ENCODE data around the gene LRRC10B.
"Not testable (repeated sequence)": the region's sequence is repeated elsewhere in the genome, so short reads cannot be mapped to it uniquely, and the experiment has no call there.

Gene LRRC10B

GRCh38 chr11:61507962-61508861 lies at the start of gene LRRC10B:
LRRC10B (plus strand) TSS chr11:61508749; CDS start chr11:61508999, 250 bp downstream.
- Mint-ChIP-seq H3K27ac (no peak within 1 kb of the TSS), H3K4me1 (ENCODE audit: low read depth) (peaks cover 10% of the 10 kb centered on the region), H3K36me3 (ENCODE audit: low read depth) (no peaks in the 10 kb centered on the region), H3K9me3 (no peaks in the 10 kb centered on the region), H3K27me3 (peaks cover 69% of the 10 kb centered on the region), H3K4me3 (peak within 1 kb of the TSS; percentile 47)
- peak; percentile 55 for DNase-seq

- Mint-ChIP-seq H3K4me3 (no peak overlapping the region), H3K36me3 (ENCODE audit: low read depth) (peaks cover 35% of the 10 kb centered on the region), H3K27ac (no peak overlapping the region), H3K4me1 (ENCODE audit: low read depth) (no peaks in the 10 kb centered on the region), H3K9me3 (no peaks in the 10 kb centered on the region), H3K27me3 (no peaks in the 10 kb centered on the region)
- no peak for DNase-seq
These were observed 48.1 kb upstream of the LRRC10B start for GRCh38 chr11:61460474-61460881.

GRCh38 chr11:61460986-61461385 lies 47.6 kb upstream of the LRRC10B start:
- no peak overlapping the region for H3K4me3 Mint-ChIP-seq
- H3K36me3 Mint-ChIP-seq (ENCODE audit: low read depth) = peaks cover 33% of the 10 kb centered on the region

GRCh38 chr11:61467602-61468001 lies 40.9 kb upstream of the LRRC10B start:
- not testable (repeated sequence) for DNase-seq; H3K9me3 Mint-ChIP-seq; H3K4me1 Mint-ChIP-seq (ENCODE audit: low read depth); H3K4me3 Mint-ChIP-seq; H3K27me3 Mint-ChIP-seq
- peaks cover 52% of the 10 kb centered on the region for H3K36me3 Mint-ChIP-seq (ENCODE audit: low read depth)
- peak overlapping the region; percentile 24 for H3K27ac Mint-ChIP-seq

More at GRCh38 chr11:61460986-61461385, 47.6 kb upstream of the LRRC10B start:
- no peaks in the 10 kb centered on the region for H3K4me1 Mint-ChIP-seq (ENCODE audit: low read depth)
- H3K27ac Mint-ChIP-seq = no peak overlapping the region
- DNase-seq = no peak
- H3K27me3 Mint-ChIP-seq = no peaks in the 10 kb centered on the region
- H3K9me3 Mint-ChIP-seq = no peaks in the 10 kb centered on the region

GRCh38 chr11:61468002-61468401 lies 40.5 kb upstream of the LRRC10B start:
- Mint-ChIP-seq H3K36me3 (ENCODE audit: low read depth) (peaks cover 56% of the 10 kb centered on the region), H3K9me3 (no peaks in the 10 kb centered on the region), H3K4me1 (ENCODE audit: low read depth) (peaks cover 6% of the 10 kb centered on the region), H3K4me3 (no peak overlapping the region), H3K27ac (no peak overlapping the region), H3K27me3 (no peaks in the 10 kb centered on the region)
- DNase-seq = no peak

GRCh38 chr11:61472282-61472681 lies 36.3 kb upstream of the LRRC10B start:
- H3K4me3 Mint-ChIP-seq = no peak overlapping the region
- peaks cover 37% of the 10 kb centered on the region for H3K36me3 Mint-ChIP-seq (ENCODE audit: low read depth)
- no peaks in the 10 kb centered on the region for H3K27me3 Mint-ChIP-seq
- H3K4me1 Mint-ChIP-seq (ENCODE audit: low read depth) = peaks cover 12% of the 10 kb centered on the region
- H3K9me3 Mint-ChIP-seq = no peaks in the 10 kb centered on the region
- DNase-seq = no peak
- peak overlapping the region; percentile 33 for H3K27ac Mint-ChIP-seq

GRCh38 chr11:61472868-61473267 lies 35.7 kb upstream of the LRRC10B start:
- Mint-ChIP-seq H3K9me3 (no peaks in the 10 kb centered on the region), H3K36me3 (ENCODE audit: low read depth) (peaks cover 31% of the 10 kb centered on the region), H3K27me3 (no peaks in the 10 kb centered on the region), H3K4me1 (ENCODE audit: low read depth) (peaks cover 7% of the 10 kb centered on the region), H3K27ac (peak overlapping the region; percentile 38), H3K4me3 (no peak overlapping the region)
- DNase-seq = no peak

- H3K27ac Mint-ChIP-seq = peak overlapping the region; percentile 14
- H3K4me1 Mint-ChIP-seq (ENCODE audit: low read depth) = peaks cover 8% of the 10 kb centered on the region
- no peak overlapping the region for H3K4me3 Mint-ChIP-seq
- peaks cover 25% of the 10 kb centered on the region for H3K36me3 Mint-ChIP-seq (ENCODE audit: low read depth)
- no peak for DNase-seq
- no peaks in the 10 kb centered on the region for H3K9me3 Mint-ChIP-seq
- H3K27me3 Mint-ChIP-seq = no peaks in the 10 kb centered on the region
These were observed 35.1 kb upstream of the LRRC10B start for GRCh38 chr11:61473370-61474012.

- Mint-ChIP-seq H3K36me3 (ENCODE audit: low read depth) (peaks cover 21% of the 10 kb centered on the region), H3K27me3 (no peaks in the 10 kb centered on the region), H3K4me3 (no peak overlapping the region), H3K27ac (peak overlapping the region; percentile 19), H3K4me1 (ENCODE audit: low read depth) (peaks cover 8% of the 10 kb centered on the region), H3K9me3 (no peaks in the 10 kb centered on the region)
- no peak for DNase-seq
These were observed 34.4 kb upstream of the LRRC10B start for GRCh38 chr11:61474013-61474643.

- Mint-ChIP-seq H3K27me3 (no peaks in the 10 kb centered on the region), H3K9me3 (no peaks in the 10 kb centered on the region), H3K36me3 (ENCODE audit: low read depth) (peaks cover 15% of the 10 kb centered on the region), H3K27ac (no peak overlapping the region), H3K4me3 (no peak overlapping the region), H3K4me1 (ENCODE audit: low read depth) (peaks cover 8% of the 10 kb centered on the region)
- no peak for DNase-seq
These were observed 33.1 kb upstream of the LRRC10B start for GRCh38 chr11:61475433-61475832.

GRCh38 chr11:61476371-61476770 lies 32.2 kb upstream of the LRRC10B start:
- Mint-ChIP-seq H3K27me3 (peaks cover 1% of the 10 kb centered on the region), H3K36me3 (ENCODE audit: low read depth) (peaks cover 8% of the 10 kb centered on the region), H3K9me3 (no peaks in the 10 kb centered on the region), H3K27ac (no peak overlapping the region), H3K4me3 (no peak overlapping the region), H3K4me1 (ENCODE audit: low read depth) (peaks cover 8% of the 10 kb centered on the region)
- no peak for DNase-seq

- Mint-ChIP-seq H3K4me1 (ENCODE audit: low read depth) (peaks cover 8% of the 10 kb centered on the region), H3K27me3 (peaks cover 6% of the 10 kb centered on the region), H3K4me3 (no peak overlapping the region), H3K36me3 (ENCODE audit: low read depth) (peaks cover 7% of the 10 kb centered on the region), H3K9me3 (no peaks in the 10 kb centered on the region), H3K27ac (no peak overlapping the region)
- no peak for DNase-seq
These were observed 31.4 kb upstream of the LRRC10B start for GRCh38 chr11:61477126-61477525.

GRCh38 chr11:61477727-61478148 lies 30.8 kb upstream of the LRRC10B start:
- H3K9me3 Mint-ChIP-seq = no peaks in the 10 kb centered on the region
- H3K4me1 Mint-ChIP-seq (ENCODE audit: low read depth) = peaks cover 8% of the 10 kb centered on the region
- no peak overlapping the region for H3K27ac Mint-ChIP-seq
- peaks cover 8% of the 10 kb centered on the region for H3K27me3 Mint-ChIP-seq
- peaks cover 3% of the 10 kb centered on the region for H3K36me3 Mint-ChIP-seq (ENCODE audit: low read depth)
- DNase-seq = peak; percentile 77
- H3K4me3 Mint-ChIP-seq = no peak overlapping the region

- not testable (repeated sequence) for H3K27ac Mint-ChIP-seq, H3K9me3 Mint-ChIP-seq
- H3K27me3 Mint-ChIP-seq = peaks cover 12% of the 10 kb centered on the region
These were observed 29.0 kb upstream of the LRRC10B start for GRCh38 chr11:61479360-61480058.

More at GRCh38 chr11:61479360-61480058, 29.0 kb upstream of the LRRC10B start:
- H3K4me1 Mint-ChIP-seq (ENCODE audit: low read depth); H3K4me3 Mint-ChIP-seq; H3K36me3 Mint-ChIP-seq (ENCODE audit: low read depth); DNase-seq: not testable (repeated sequence)
